WTC11 (cell line): Measurements from ENCODE around the gene CXCL6.

ENCODE experiments used
- CREB1 ChIP-seq: sonication (generic); formaldehyde crosslinking; IDR thresholded peaks from 2 replicates; pipeline ENCODE4 v1.8.0; 2023; ENCODE audit warnings: mild to moderate bottlenecking, missing genetic modification reagents
- CTCF ChIP-seq: fragments of 200-600 bp; IDR thresholded peaks from 2 replicates; pipeline ENCODE4 v1.8.0; 2022; ENCODE audit warnings: antibody characterized with exemption
- GRHL2 ChIP-seq: fragments of 250-450 bp; sonication (Bioruptor Pico); IDR thresholded peaks from 2 replicates; pipeline ENCODE4 v1.8.0; 2022; ENCODE audit warnings: mild to moderate bottlenecking, moderate library complexity; ENCODE audit not compliant: insufficient replicate concordance, severe bottlenecking
- GTF2I ChIP-seq: fragments of 250-450 bp; sonication (Bioruptor Pico); conservative IDR thresholded peaks from 2 replicates; pipeline ENCODE4 v1.4.0; 2021; ENCODE audit warnings: mild to moderate bottlenecking
- KAT7 ChIP-seq: sonication (generic); formaldehyde crosslinking; IDR thresholded peaks from 2 replicates; pipeline ENCODE4 v1.8.1; 2023; ENCODE audit warnings: missing genetic modification reagents, mild to moderate bottlenecking, borderline replicate concordance
- NFE2L1 ChIP-seq: sonication (generic); formaldehyde crosslinking; IDR thresholded peaks from 2 replicates; pipeline ENCODE4 v1.8.1; 2023; ENCODE audit warnings: missing genetic modification reagents
- NFYB ChIP-seq: sonication (generic); formaldehyde crosslinking; conservative IDR thresholded peaks from 2 replicates; pipeline ENCODE4 v1.8.0; 2022; ENCODE audit warnings: low read depth, missing genetic modification reagents
- NR2C2 ChIP-seq: sonication (generic); formaldehyde crosslinking; IDR thresholded peaks from 2 replicates; pipeline ENCODE4 v1.8.0; 2022; ENCODE audit warnings: mild to moderate bottlenecking, missing genetic modification reagents
- PREB ChIP-seq: sonication (generic); formaldehyde crosslinking; IDR thresholded peaks from 2 replicates; pipeline ENCODE4 v1.8.1; 2022; ENCODE audit warnings: mild to moderate bottlenecking, missing genetic modification reagents, moderate library complexity, borderline replicate concordance
- RORB ChIP-seq: fragments of 250-450 bp; sonication (Bioruptor Pico); IDR thresholded peaks from 2 replicates; pipeline ENCODE4 v1.9.0; 2021; ENCODE audit warnings: mild to moderate bottlenecking
- TCF7 ChIP-seq: sonication (generic); formaldehyde crosslinking; IDR thresholded peaks from 2 replicates; pipeline ENCODE4 v1.8.0; 2022; ENCODE audit warnings: mild to moderate bottlenecking, low read depth, missing genetic modification reagents, moderate library complexity
- TEAD4 ChIP-seq: sonication (generic); formaldehyde crosslinking; IDR thresholded peaks from 2 replicates; pipeline ENCODE4 v1.8.0; 2022; ENCODE audit warnings: mild to moderate bottlenecking, missing genetic modification reagents
- TF ChIP-seq, protein P1 (sequence below): sonication (generic); formaldehyde crosslinking; IDR thresholded peaks from 2 replicates; pipeline ENCODE4 v1.8.0; 2022; ENCODE audit warnings: missing genetic modification reagents
- TF ChIP-seq, protein P2 (sequence below): sonication (generic); formaldehyde crosslinking; IDR thresholded peaks from 2 replicates; pipeline ENCODE4 v1.8.1; 2022; ENCODE audit warnings: low read depth, missing genetic modification reagents, borderline replicate concordance

- no peak for TF ChIP-seq CREB1
- no peak for TF ChIP-seq RORB (CRISPR knock-in tag)
- TF ChIP-seq CTCF = no peak
- no peak for TF ChIP-seq KAT7
- TF ChIP-seq, protein P1, sequence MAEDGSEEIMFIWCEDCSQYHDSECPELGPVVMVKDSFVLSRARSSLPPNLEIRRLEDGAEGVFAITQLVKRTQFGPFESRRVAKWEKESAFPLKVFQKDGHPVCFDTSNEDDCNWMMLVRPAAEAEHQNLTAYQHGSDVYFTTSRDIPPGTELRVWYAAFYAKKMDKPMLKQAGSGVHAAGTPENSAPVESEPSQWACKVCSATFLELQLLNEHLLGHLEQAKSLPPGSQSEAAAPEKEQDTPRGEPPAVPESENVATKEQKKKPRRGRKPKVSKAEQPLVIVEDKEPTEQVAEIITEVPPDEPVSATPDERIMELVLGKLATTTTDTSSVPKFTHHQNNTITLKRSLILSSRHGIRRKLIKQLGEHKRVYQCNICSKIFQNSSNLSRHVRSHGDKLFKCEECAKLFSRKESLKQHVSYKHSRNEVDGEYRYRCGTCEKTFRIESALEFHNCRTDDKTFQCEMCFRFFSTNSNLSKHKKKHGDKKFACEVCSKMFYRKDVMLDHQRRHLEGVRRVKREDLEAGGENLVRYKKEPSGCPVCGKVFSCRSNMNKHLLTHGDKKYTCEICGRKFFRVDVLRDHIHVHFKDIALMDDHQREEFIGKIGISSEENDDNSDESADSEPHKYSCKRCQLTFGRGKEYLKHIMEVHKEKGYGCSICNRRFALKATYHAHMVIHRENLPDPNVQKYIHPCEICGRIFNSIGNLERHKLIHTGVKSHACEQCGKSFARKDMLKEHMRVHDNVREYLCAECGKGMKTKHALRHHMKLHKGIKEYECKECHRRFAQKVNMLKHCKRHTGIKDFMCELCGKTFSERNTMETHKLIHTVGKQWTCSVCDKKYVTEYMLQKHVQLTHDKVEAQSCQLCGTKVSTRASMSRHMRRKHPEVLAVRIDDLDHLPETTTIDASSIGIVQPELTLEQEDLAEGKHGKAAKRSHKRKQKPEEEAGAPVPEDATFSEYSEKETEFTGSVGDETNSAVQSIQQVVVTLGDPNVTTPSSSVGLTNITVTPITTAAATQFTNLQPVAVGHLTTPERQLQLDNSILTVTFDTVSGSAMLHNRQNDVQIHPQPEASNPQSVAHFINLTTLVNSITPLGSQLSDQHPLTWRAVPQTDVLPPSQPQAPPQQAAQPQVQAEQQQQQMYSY = no peak
- TF ChIP-seq, protein P2, sequence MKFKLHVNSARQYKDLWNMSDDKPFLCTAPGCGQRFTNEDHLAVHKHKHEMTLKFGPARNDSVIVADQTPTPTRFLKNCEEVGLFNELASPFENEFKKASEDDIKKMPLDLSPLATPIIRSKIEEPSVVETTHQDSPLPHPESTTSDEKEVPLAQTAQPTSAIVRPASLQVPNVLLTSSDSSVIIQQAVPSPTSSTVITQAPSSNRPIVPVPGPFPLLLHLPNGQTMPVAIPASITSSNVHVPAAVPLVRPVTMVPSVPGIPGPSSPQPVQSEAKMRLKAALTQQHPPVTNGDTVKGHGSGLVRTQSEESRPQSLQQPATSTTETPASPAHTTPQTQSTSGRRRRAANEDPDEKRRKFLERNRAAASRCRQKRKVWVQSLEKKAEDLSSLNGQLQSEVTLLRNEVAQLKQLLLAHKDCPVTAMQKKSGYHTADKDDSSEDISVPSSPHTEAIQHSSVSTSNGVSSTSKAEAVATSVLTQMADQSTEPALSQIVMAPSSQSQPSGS (CRISPR knock-in tag) = no peak
- TF ChIP-seq GRHL2 (CRISPR knock-in tag) = no peak
- no peak for TF ChIP-seq NFYB
- no peak for TF ChIP-seq GTF2I (CRISPR knock-in tag)
- TF ChIP-seq NFE2L1 = no peak
- TF ChIP-seq TEAD4 (CRISPR knock-in tag) = no peak
- no peak for TF ChIP-seq NR2C2 (CRISPR knock-in tag)
- no peak for TF ChIP-seq PREB (CRISPR knock-in tag)
- no peak for TF ChIP-seq TCF7 (CRISPR knock-in tag)
These were observed 24.6 kb upstream of the CXCL6 start for GRCh38 chr4:73811841-73812240.
